Lower leg skin (tissue), 3 donors: Measurements from ENCODE around the gene PLCXD1.

Source experiments
- CTCF ChIP-seq, 3 donors: fragments of 450-650 bp; IDR thresholded peaks; one replicate each; pipeline ENCODE4 v1.5.1; 2016; ENCODE audit warnings: antibody characterized with exemption in 3 of 3, mild to moderate bottlenecking in 3 of 3, moderate library complexity in 2 of 3
- POLR2A ChIP-seq, 2 donors: fragments of 450-650 bp; IDR thresholded peaks; one replicate each; pipeline ENCODE4 v1.6.1; 2016 to 2017; ENCODE audit warnings: antibody characterized with exemption in 2 of 2, mild to moderate bottlenecking in 1 of 2, moderate library complexity in 1 of 2

DNA sequence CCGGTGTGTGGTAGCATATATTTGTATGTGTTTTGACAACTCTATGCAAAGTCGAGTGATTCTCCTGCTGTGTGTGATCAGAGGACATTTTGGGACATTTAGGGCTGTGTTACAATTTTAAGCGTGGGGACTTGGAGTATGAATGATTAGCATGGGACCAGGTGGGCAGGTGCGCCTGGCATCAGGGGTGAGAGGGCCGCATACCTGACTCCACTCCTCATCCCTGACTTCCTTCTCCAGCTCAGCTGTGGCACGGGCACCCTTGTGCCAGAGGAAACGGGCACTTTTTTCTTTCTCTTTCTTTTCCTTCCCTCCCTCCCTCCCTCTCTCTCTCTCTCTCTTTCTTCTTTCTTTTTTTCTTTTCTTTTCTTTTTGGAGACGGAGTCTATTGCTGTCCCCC lies 15.7 kb upstream of the PLCXD1 start:
- TF ChIP-seq CTCF (IDR thresholded peaks at IDR 0.05): no peak
- no peak for TF ChIP-seq POLR2A (IDR thresholded peaks at IDR 0.05)
